Common myeloid progenitor, CD34-positive (primary cell): ENCODE data around the gene OLIG1.

Source experiments
- CTCF ChIA-PET: fragments of 350-600 bp; sonication (Branson Sonifier 250); formaldehyde crosslinking; loops from one replicate; lab custom pipeline; 2021; ENCODE audit warnings: antibody characterized with exemption; lab: Charles Lee
- POLR2A ChIA-PET: fragments of 350-600 bp; sonication (Branson Sonifier 250); formaldehyde crosslinking; loops from one replicate; lab custom pipeline; 2021; ENCODE audit warnings: antibody characterized with exemption; lab: Charles Lee
- DNase-seq, 3 donors: peaks; one replicate each; pipeline versions ENCODE4 v3.0.0 to v3.0.0-alpha.2; 2013
- H3K27ac ChIP-seq, 2 experiments: 1 replicate in 1 of 2; 2 replicates in 1 of 2; pipeline ENCODE4 v1.7.0; 2013; ENCODE audit warnings: inconsistent platforms in 2 of 2, low read length in 2 of 2, mild to moderate bottlenecking in 2 of 2, low read depth in 1 of 2, moderate library complexity in 1 of 2; ENCODE audit not compliant: severe bottlenecking in 2 of 2, insufficient read depth in 1 of 2, poor library complexity in 1 of 2
- H3K27me3 ChIP-seq, 5 experiments: replicated peaks in 2 of 5; 1 replicate in 3 of 5; 2 replicates in 2 of 5; pipeline versions ENCODE4 v1.6.1 to v1.7.0; 2013; ENCODE audit warnings: low read length in 4 of 5, mild to moderate bottlenecking in 2 of 5, moderate library complexity in 2 of 5, inconsistent platforms in 1 of 5; ENCODE audit not compliant: insufficient read depth in 5 of 5, control insufficient read depth in 4 of 5
- H3K36me3 ChIP-seq, 4 experiments: 1 replicate in 2 of 4; 2 replicates in 2 of 4; pipeline versions ENCODE4 v1.6.1 to v1.7.0; 2013; ENCODE audit warnings: low read length in 3 of 4, control low read depth in 1 of 4, mild to moderate bottlenecking in 1 of 4; ENCODE audit not compliant: control insufficient read depth in 4 of 4, insufficient read depth in 4 of 4
- H3K4me1 ChIP-seq, 4 experiments: 1 replicate in 3 of 4; 2 replicates in 1 of 4; pipeline versions ENCODE4 v1.6.1 to v1.7.1; 2013; ENCODE audit warnings: low read length in 3 of 4, mild to moderate bottlenecking in 3 of 4, control low read depth in 1 of 4, inconsistent platforms in 1 of 4, moderate library complexity in 1 of 4; ENCODE audit not compliant: control insufficient read depth in 4 of 4, insufficient read depth in 4 of 4; ENCODE audit errors: control extremely low read depth in 1 of 4
- H3K4me3 ChIP-seq, 7 experiments: 1 replicate in 4 of 7; 2 replicates in 3 of 7; pipeline versions ENCODE4 v1.5.1 to v1.7.0; 2013; ENCODE audit warnings: mild to moderate bottlenecking in 7 of 7, low read length in 6 of 7, moderate library complexity in 6 of 7, inconsistent platforms in 2 of 7, low read depth in 2 of 7, control low read depth in 1 of 7; ENCODE audit not compliant: insufficient read depth in 4 of 7, control insufficient read depth in 1 of 7; ENCODE audit errors: extremely low read depth in 1 of 7
- H3K9me3 ChIP-seq, 5 experiments: 1 replicate in 4 of 5; 2 replicates in 1 of 5; pipeline versions ENCODE4 v1.6.1 to v1.7.1; 2013; ENCODE audit warnings: low read length in 4 of 5, mild to moderate bottlenecking in 2 of 5, inconsistent platforms in 1 of 5, low read depth in 1 of 5, moderate library complexity in 1 of 5; ENCODE audit not compliant: control insufficient read depth in 4 of 5, insufficient read depth in 2 of 5; ENCODE audit errors: control extremely low read depth in 1 of 5
- WGBS: methylation state at CpG from one replicate; pipeline ENCODE4 v1.1.5; 2013; ENCODE audit not compliant: insufficient coverage; 5-methylcytosine and 5-hydroxymethylcytosine counted together

Gene OLIG1

DNA sequence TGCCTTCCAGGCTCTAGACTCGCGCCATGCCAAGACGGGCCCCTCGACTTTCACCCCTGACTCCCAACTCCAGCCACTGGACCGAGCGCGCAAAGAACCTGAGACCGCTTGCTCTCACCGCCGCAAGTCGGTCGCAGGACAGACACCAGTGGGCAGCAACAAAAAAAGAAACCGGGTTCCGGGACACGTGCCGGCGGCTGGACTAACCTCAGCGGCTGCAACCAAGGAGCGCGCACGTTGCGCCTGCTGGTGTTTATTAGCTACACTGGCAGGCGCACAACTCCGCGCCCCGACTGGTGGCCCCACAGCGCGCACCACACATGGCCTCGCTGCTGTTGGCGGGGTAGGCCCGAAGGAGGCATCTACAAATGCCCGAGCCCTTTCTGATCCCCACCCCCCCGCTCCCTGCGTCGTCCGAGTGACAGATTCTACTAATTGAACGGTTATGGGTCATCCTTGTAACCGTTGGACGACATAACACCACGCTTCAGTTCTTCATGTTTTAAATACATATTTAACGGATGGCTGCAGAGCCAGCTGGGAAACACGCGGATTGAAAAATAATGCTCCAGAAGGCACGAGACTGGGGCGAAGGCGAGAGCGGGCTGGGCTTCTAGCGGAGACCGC, 46.3 kb upstream of the OLIG1 start:
- H3K27me3 ChIP-seq: peaks cover 17 to 100% (median 77%) of the 10 kb centered on the region in 5 experiments
- H3K36me3 ChIP-seq: no peaks in the 10 kb centered on the region
- 3% methylated on average over 37 of the region's 49 CpGs for WGBS
- ChIA-PET POLR2A (interaction anchor here (0.7 kb wide), 1 partner anchor 10 kb away, joined by 3 read pairs; no protein-coding TSS in a partner anchor), CTCF (interaction anchor here (1.1 to 3.1 kb wide), 3 partner anchors 48 to 104 kb away, joined by 3 to 10 read pairs (median 5); no protein-coding TSS in a partner anchor)
- H3K4me1 ChIP-seq: peaks cover 10 to 74% (median 68%) of the 10 kb centered on the region in 4 experiments
- no peak overlapping the region for H3K27ac ChIP-seq
- H3K9me3 ChIP-seq: no peaks in the 10 kb centered on the region
- peak overlapping the region in 4 of 7 experiments; percentile 21 to 37 (median 34) for H3K4me3 ChIP-seq
- DNase-seq: peak in 1 of 3 donors; percentile 58

DNA sequence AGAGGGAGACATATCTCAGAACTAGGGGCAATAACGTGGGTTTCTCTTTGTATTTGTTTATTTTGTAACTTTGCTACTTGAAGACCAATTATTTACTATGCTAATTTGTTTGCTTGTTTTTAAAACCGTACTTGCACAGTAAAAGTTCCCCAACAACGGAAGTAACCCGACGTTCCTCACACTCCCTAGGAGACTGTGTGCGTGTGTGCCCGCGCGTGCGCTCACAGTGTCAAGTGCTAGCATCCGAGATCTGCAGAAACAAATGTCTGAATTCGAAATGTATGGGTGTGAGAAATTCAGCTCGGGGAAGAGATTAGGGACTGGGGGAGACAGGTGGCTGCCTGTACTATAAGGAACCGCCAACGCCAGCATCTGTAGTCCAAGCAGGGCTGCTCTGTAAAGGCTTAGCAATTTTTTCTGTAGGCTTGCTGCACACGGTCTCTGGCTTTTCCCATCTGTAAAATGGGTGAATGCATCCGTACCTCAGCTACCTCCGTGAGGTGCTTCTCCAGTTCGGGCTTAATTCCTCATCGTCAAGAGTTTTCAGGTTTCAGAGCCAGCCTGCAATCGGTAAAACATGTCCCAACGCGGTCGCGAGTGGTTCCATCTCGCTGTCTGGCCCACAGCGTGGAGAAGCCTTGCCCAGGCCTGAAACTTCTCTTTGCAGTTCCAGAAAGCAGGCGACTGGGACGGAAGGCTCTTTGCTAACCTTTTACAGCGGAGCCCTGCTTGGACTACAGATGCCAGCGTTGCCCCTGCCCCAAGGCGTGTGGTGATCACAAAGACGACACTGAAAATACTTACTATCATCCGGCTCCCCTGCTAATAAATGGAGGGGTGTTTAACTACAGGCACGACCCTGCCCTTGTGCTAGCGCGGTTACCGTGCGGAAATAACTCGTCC, 45.5 kb upstream of the OLIG1 start:
- peak in 1 of 3 donors; percentile 53 for DNase-seq
- WGBS: 11% methylated on average over 24 of the region's 40 CpGs
- no peaks in the 10 kb centered on the region for H3K9me3 ChIP-seq
- no peaks in the 10 kb centered on the region for H3K36me3 ChIP-seq
- peaks cover 10 to 79% (median 76%) of the 10 kb centered on the region in 4 experiments for H3K4me1 ChIP-seq
- CTCF ChIA-PET: interaction anchor here (0.6 to 2.3 kb wide), 5 partner anchors 40 to 71 kb away, joined by 3 to 7 read pairs (median 3); no protein-coding TSS in a partner anchor
- H3K4me3 ChIP-seq: peak overlapping the region in 3 of 7 experiments; percentile 33 to 37 (median 35)
- H3K27ac ChIP-seq: no peak overlapping the region
- H3K27me3 ChIP-seq: peaks cover 17 to 100% (median 75%) of the 10 kb centered on the region in 5 experiments
- POLR2A ChIA-PET: interaction anchor here (0.7 kb wide), 1 partner anchor 11 kb away, joined by 3 read pairs; no protein-coding TSS in a partner anchor

DNA sequence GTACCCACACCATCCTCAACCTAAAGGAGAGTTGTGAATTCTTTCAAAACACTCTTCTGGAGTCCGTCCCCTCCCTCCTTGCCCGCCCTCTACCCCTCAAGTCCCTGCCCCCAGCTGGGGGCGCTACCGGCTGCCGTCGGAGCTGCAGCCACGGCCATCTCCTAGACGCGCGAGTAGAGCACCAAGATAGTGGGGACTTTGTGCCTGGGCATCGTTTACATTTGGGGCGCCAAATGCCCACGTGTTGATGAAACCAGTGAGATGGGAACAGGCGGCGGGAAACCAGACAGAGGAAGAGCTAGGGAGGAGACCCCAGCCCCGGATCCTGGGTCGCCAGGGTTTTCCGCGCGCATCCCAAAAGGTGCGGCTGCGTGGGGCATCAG, 44.8 kb upstream of the OLIG1 start:
- CTCF ChIA-PET: interaction anchor here (0.7 to 2.3 kb wide), 2 partner anchors 39 to 54 kb away, joined by 3 to 7 read pairs; no protein-coding TSS in a partner anchor
- peaks cover 17 to 100% (median 78%) of the 10 kb centered on the region in 5 experiments for H3K27me3 ChIP-seq
- POLR2A ChIA-PET: no interaction called here
- H3K36me3 ChIP-seq: no peaks in the 10 kb centered on the region
- peak overlapping the region in 1 of 7 experiments; percentile 41 for H3K4me3 ChIP-seq
- H3K27ac ChIP-seq: no peak overlapping the region
- DNase-seq: peak in 1 of 3 donors; percentile 59
- WGBS: 6% methylated on average over 16 of the region's 22 CpGs
- no peaks in the 10 kb centered on the region for H3K9me3 ChIP-seq
- peaks cover 10 to 76% (median 73%) of the 10 kb centered on the region in 4 experiments for H3K4me1 ChIP-seq

DNA sequence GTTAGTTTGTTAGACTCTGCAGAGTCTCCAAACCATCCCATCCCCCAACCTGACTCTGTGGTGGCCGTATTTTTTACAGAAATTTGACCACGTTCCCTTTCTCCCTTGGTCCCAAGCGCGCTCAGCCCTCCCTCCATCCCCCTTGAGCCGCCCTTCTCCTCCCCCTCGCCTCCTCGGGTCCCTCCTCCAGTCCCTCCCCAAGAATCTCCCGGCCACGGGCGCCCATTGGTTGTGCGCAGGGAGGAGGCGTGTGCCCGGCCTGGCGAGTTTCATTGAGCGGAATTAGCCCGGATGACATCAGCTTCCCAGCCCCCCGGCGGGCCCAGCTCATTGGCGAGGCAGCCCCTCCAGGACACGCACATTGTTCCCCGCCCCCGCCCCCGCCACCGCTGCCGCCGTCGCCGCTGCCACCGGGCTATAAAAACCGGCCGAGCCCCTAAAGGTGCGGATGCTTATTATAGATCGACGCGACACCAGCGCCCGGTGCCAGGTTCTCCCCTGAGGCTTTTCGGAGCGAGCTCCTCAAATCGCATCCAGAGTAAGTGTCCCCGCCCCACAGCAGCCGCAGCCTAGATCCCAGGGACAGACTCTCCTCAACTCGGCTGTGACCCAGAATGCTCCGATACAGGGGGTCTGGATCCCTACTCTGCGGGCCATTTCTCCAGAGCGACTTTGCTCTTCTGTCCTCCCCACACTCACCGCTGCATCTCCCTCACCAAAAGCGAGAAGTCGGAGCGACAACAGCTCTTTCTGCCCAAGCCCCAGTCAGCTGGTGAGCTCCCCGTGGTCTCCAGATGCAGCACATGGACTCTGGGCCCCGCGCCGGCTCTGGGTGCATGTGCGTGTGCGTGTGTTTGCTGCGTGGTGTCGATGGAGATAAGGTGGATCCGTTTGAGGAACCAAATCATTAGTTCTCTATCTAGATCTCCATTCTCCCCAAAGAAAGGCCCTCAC, 44.2 kb upstream of the OLIG1 start, which contains the start of gene OLIG2:
TSS of gene OLIG2 (plus strand) at position 447 of the 954 bp plus-strand sequence. CDS start 928 bp downstream, outside the sequence.
- CTCF ChIA-PET: interaction anchor here (0.5 to 2.3 kb wide), 8 partner anchors 9 to 102 kb away, joined by 3 to 9 read pairs (median 6); no protein-coding TSS in a partner anchor
- POLR2A ChIA-PET: interaction anchor here (0.6 kb wide), 1 partner anchor 40 kb away, joined by 3 read pairs; no protein-coding TSS in a partner anchor
- Histone ChIP-seq H3K9me3 (no peaks in the 10 kb centered on the region), H3K4me3 (peak within 1 kb of the TSS in 2 of 7 experiments; percentile 5 to 41), H3K36me3 (no peaks in the 10 kb centered on the region), H3K27ac (no peak within 1 kb of the TSS), H3K27me3 (peaks cover 17 to 100% (median 75%) of the 10 kb centered on the region in 5 experiments), H3K4me1 (peaks cover 10 to 78% (median 70%) of the 10 kb centered on the region in 4 experiments)
- DNase-seq: peak; percentile 60 to 90 (median 87)
- 3% methylated on average over 44 of the region's 59 CpGs for WGBS

DNA sequence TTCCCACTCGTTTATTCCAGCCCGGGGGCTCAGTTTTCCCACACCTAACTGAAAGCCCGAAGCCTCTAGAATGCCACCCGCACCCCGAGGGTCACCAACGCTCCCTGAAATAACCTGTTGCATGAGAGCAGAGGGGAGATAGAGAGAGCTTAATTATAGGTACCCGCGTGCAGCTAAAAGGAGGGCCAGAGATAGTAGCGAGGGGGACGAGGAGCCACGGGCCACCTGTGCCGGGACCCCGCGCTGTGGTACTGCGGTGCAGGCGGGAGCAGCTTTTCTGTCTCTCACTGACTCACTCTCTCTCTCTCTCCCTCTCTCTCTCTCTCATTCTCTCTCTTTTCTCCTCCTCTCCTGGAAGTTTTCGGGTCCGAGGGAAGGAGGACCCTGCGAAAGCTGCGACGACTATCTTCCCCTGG, 43.5 kb upstream of the OLIG1 start:
- WGBS: 8% methylated on average over 14 of the region's 21 CpGs
- no peak for DNase-seq
- ChIA-PET POLR2A (interaction anchor here (0.6 kb wide), 1 partner anchor 40 kb away, joined by 3 read pairs; no protein-coding TSS in a partner anchor), CTCF (interaction anchor here (1.0 to 2.3 kb wide), 7 partner anchors 9 to 101 kb away, joined by 3 to 9 read pairs (median 6); no protein-coding TSS in a partner anchor)
- no peaks in the 10 kb centered on the region for H3K36me3 ChIP-seq
- no peak overlapping the region for H3K4me3 ChIP-seq
- H3K4me1 ChIP-seq: peaks cover 10 to 82% (median 68%) of the 10 kb centered on the region in 4 experiments
- no peaks in the 10 kb centered on the region for H3K9me3 ChIP-seq
- H3K27ac ChIP-seq: no peak overlapping the region
- H3K27me3 ChIP-seq: peaks cover 12 to 100% (median 73%) of the 10 kb centered on the region in 5 experiments
